GM23338 (cell line): ENCODE data around the gene PARP8. TPM values are rescaled to one million over a fixed set of nuclear protein-coding genes. Genes with fewer than 3 reads are reported as not detected.

Experiments used
- ATAC-seq: fragments of 200-7000 bp; cut with Tn5 transposase; 3 replicates; pipeline ENCODE4 v1.9.1; 2020
- DNase-seq: peaks from one replicate; pipeline ENCODE4 v3.0.0-alpha.2; 2015; ENCODE audit warnings: low spot score
- H2AFZ ChIP-seq: fragments of 200-600 bp; sonication (generic); 2 replicates; pipeline ENCODE4 v1.8.0; 2016; ENCODE audit warnings: antibody characterized with exemption, mild to moderate bottlenecking, moderate library complexity
- H3F3A ChIP-seq: fragments of 200-600 bp; sonication (generic); replicated peaks from 2 replicates; pipeline ENCODE4 v1.8.0; 2017; ENCODE audit warnings: antibody characterized with exemption, mixed run types, low read depth
- H3K27ac ChIP-seq: fragments of 200-600 bp; sonication (generic); 2 replicates; pipeline ENCODE4 v1.6.1; 2016; ENCODE audit warnings: low read depth
- H3K27me3 ChIP-seq: fragments of 200-600 bp; sonication (generic); 2 replicates; pipeline ENCODE4 v1.8.0; 2016; ENCODE audit warnings: mild to moderate bottlenecking, mixed run types, moderate library complexity; ENCODE audit not compliant: insufficient read depth
- H3K36me3 ChIP-seq: fragments of 200-600 bp; sonication (generic); 2 replicates; pipeline ENCODE4 v1.8.0; 2016; ENCODE audit warnings: mild to moderate bottlenecking; ENCODE audit not compliant: insufficient read depth
- H3K4me1 ChIP-seq: fragments of 200-600 bp; sonication (generic); 2 replicates; pipeline ENCODE4 v1.8.0; 2016; ENCODE audit warnings: mild to moderate bottlenecking, moderate library complexity; ENCODE audit not compliant: insufficient read depth
- H3K4me2 ChIP-seq: fragments of 200-600 bp; sonication (generic); 2 replicates; pipeline ENCODE4 v1.7.1; 2017; ENCODE audit warnings: mixed run types
- H3K4me3 ChIP-seq: fragments of 200-600 bp; sonication (generic); 2 replicates; pipeline ENCODE4 v1.6.1; 2016; ENCODE audit warnings: mixed run types
- H3K79me2 ChIP-seq: fragments of 200-600 bp; sonication (generic); replicated peaks from 2 replicates; pipeline ENCODE4 v1.8.0; 2017; ENCODE audit warnings: mild to moderate bottlenecking; ENCODE audit not compliant: insufficient read depth
- H3K9me2 ChIP-seq: fragments of 200-600 bp; sonication (generic); 2 replicates; pipeline ENCODE4 v1.8.0; 2017; ENCODE audit not compliant: insufficient read depth
- H4K20me1 ChIP-seq: fragments of 200-600 bp; sonication (generic); replicated peaks from 2 replicates; pipeline ENCODE4 v1.8.0; 2017; ENCODE audit warnings: mild to moderate bottlenecking; ENCODE audit not compliant: insufficient read depth
- H3K27ac Mint-ChIP-seq: 2 replicates; pipeline ENCODE4 v1.8.0; 2020; ENCODE audit warnings: inconsistent platforms, mild to moderate bottlenecking, moderate library complexity, mixed read lengths
- H3K27me3 Mint-ChIP-seq: 3 replicates; pipeline ENCODE4 v1.8.0; 2022; ENCODE audit warnings: low read depth, mild to moderate bottlenecking, moderate library complexity, mixed read lengths, inconsistent platforms; ENCODE audit not compliant: insufficient read depth, poor library complexity
- H3K36me3 Mint-ChIP-seq: 3 replicates; pipeline ENCODE4 v1.8.0; 2021; ENCODE audit warnings: low read depth, mild to moderate bottlenecking, inconsistent platforms, moderate library complexity, mixed read lengths
- H3K4me1 Mint-ChIP-seq: 3 replicates; pipeline ENCODE4 v1.8.0; 2020; ENCODE audit warnings: mild to moderate bottlenecking, inconsistent platforms, mixed read lengths
- H3K4me3 Mint-ChIP-seq: 3 replicates; pipeline ENCODE4 v1.8.0; 2021; ENCODE audit warnings: moderate library complexity, mild to moderate bottlenecking, inconsistent platforms, mixed read lengths
- H3K9me3 Mint-ChIP-seq: 3 replicates; pipeline ENCODE4 v1.8.0; 2020; ENCODE audit warnings: moderate library complexity, mild to moderate bottlenecking, inconsistent platforms, mixed read lengths
- ETS1 ChIP-seq: IDR thresholded peaks from 2 replicates; pipeline ENCODE4 v1.6.1; 2016; ENCODE audit warnings: antibody characterized with exemption
- EZH2phosphoT487 ChIP-seq: fragments of 200-600 bp; sonication (generic); IDR thresholded peaks from one replicate; pipeline ENCODE4 v1.8.1; 2018; ENCODE audit warnings: antibody characterized with exemption; ENCODE audit not compliant: unreplicated experiment
- JUNB ChIP-seq: IDR thresholded peaks from one replicate; pipeline ENCODE4 v1.6.1; 2016; ENCODE audit warnings: antibody characterized with exemption; ENCODE audit not compliant: unreplicated experiment
- NANOG ChIP-seq: IDR thresholded peaks from 2 replicates; pipeline ENCODE4 v1.6.1; 2016; ENCODE audit warnings: antibody characterized with exemption, borderline replicate concordance
- POLR2AphosphoS5 ChIP-seq: IDR thresholded peaks from 2 replicates; pipeline ENCODE4 v1.6.1; 2016; ENCODE audit warnings: antibody characterized with exemption, low read depth
- STAT1 ChIP-seq: IDR thresholded peaks from one replicate; pipeline ENCODE4 v1.6.1; 2016; ENCODE audit warnings: antibody characterized with exemption; ENCODE audit not compliant: unreplicated experiment
- ZNF114 ChIP-seq: fragments of 250-450 bp; sonication (Bioruptor Pico); IDR thresholded peaks from 2 replicates; pipeline ENCODE4 v1.5.0; 2020; ENCODE audit warnings: mild to moderate bottlenecking, moderate library complexity
- ZNF462 ChIP-seq: fragments of 250-450 bp; sonication (Bioruptor Pico); IDR thresholded peaks from 2 replicates; pipeline ENCODE4 v1.5.0; 2020; ENCODE audit warnings: mild to moderate bottlenecking, moderate library complexity
- polyA plus RNA-seq: library from polyadenylated mRNA; unstranded; fragments of >200 nt; fragmentation: Nextera tagmentation; extraction: Ambion mirVana; gene quantifications from 2 replicates; pipeline ENCODE4 v1.2.1, GENCODE V29; 2016
- total RNA-seq: library from RNA; depleted of rRNA; stranded (reverse); fragments of >200 nt; shearing (Covaris generic); gene quantifications from 2 replicates; pipeline ENCODE4 v1.2.3, GENCODE V29; 2014
- TF ChIP-seq, protein P1 (sequence below), 2 experiments: fragments of 200-600 bp in 1 of 2; sonication (generic) in 1 of 2; conservative IDR thresholded peaks; 2 replicates each; pipeline versions ENCODE4 v1.5.1 to v1.6.1; 2016 to 2017; ENCODE audit warnings: antibody characterized with exemption in 2 of 2, low read depth in 2 of 2, mild to moderate bottlenecking in 2 of 2, moderate library complexity in 1 of 2

PARP8 gene
- total and polyA plus RNA-seq, 2 experiments from 2014 or later = 13.0 to 25.0 TPM

DNA sequence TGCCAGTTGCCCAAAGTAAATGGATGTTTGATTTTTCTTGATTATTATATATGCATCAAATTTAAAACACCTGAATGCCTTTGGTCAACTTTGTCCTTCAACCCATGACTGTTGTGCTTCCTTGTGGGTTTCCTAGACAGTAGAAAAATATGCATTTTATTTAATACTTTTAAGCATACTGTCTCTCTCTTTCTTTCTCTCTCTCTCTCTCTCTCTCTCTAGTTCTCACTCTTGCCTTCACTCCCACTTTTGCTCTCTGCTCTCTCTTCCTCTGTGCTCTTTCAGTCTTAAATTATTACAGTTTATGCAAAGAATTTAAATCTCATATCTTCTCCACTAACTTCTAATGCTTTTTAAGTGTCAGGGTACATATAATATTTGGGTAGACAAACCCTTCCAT lies 173.0 kb downstream of the PARP8 start:
- H3K27ac Mint-ChIP-seq = no peak overlapping the region
- H3K36me3 ChIP-seq = no peaks in the 10 kb centered on the region; the same call in 1 of the 2 replicates
- no peak for TF ChIP-seq ETS1
- TF ChIP-seq, protein P1, sequence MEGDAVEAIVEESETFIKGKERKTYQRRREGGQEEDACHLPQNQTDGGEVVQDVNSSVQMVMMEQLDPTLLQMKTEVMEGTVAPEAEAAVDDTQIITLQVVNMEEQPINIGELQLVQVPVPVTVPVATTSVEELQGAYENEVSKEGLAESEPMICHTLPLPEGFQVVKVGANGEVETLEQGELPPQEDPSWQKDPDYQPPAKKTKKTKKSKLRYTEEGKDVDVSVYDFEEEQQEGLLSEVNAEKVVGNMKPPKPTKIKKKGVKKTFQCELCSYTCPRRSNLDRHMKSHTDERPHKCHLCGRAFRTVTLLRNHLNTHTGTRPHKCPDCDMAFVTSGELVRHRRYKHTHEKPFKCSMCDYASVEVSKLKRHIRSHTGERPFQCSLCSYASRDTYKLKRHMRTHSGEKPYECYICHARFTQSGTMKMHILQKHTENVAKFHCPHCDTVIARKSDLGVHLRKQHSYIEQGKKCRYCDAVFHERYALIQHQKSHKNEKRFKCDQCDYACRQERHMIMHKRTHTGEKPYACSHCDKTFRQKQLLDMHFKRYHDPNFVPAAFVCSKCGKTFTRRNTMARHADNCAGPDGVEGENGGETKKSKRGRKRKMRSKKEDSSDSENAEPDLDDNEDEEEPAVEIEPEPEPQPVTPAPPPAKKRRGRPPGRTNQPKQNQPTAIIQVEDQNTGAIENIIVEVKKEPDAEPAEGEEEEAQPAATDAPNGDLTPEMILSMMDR (conservative IDR thresholded peaks at IDR 0.05; ENCODE audit: low read depth in 2 of 2) = no peak
- TF ChIP-seq NANOG = no peak
- no peak for TF ChIP-seq ZNF462 (CRISPR knock-in tag)
- no peak for TF ChIP-seq ZNF114
- TF ChIP-seq STAT1 = no peak
- no peak for TF ChIP-seq POLR2AphosphoS5
- TF ChIP-seq EZH2phosphoT487 = no peak
- TF ChIP-seq JUNB = no peak

More for the DNA sequence above, 173.0 kb downstream of the PARP8 start:
- H3K4me3 ChIP-seq = no peak overlapping the region
- no peaks in the 10 kb centered on the region for H3K79me2 ChIP-seq
- Mint-ChIP-seq H3K9me3 (no peaks in the 10 kb centered on the region; the same call in 2 of the 3 replicates), H3K4me3 (no peak overlapping the region), H3K36me3 (peaks cover 14% of the 10 kb centered on the region; the same call in 1 of the 3 replicates), H3K27me3 (no peaks in the 10 kb centered on the region), H3K4me1 (no peaks in the 10 kb centered on the region; the same call in 2 of the 3 replicates)
- no peaks in the 10 kb centered on the region for H4K20me1 ChIP-seq
- no peak for DNase-seq
- no peaks in the 10 kb centered on the region for H3F3A ChIP-seq
- H3K27ac ChIP-seq = no peak overlapping the region
- no peak for ATAC-seq
- H3K9me2 ChIP-seq = no peaks in the 10 kb centered on the region
- no peaks in the 10 kb centered on the region for H3K27me3 ChIP-seq
- no peak overlapping the region for H3K4me2 ChIP-seq
- no peaks in the 10 kb centered on the region for H3K4me1 ChIP-seq
- no peak overlapping the region for H2AFZ ChIP-seq
